GM20431 (cell line): ENCODE data around the gene SCP2.

ENCODE experiments used
- in situ Hi-C: fragments of 300-500 bp; cut with MseI, MboI; formaldehyde crosslinking; loops from one replicate; pipeline ENCODE4 v1.15.0; 2020; ENCODE audit warnings: low sequenced_read_pairs; ENCODE audit not compliant: unreplicated experiment

SCP2 gene

GRCh38 chr1:53091841-53092645 lies 165.0 kb downstream of the SCP2 start:
- in situ Hi-C loops, result no loop called here

GRCh38 chr1:53092659-53093450 lies 165.8 kb downstream of the SCP2 start:
- in situ Hi-C loops, result no loop called here

- in situ Hi-C loops, result no loop called here
These were observed 166.3 kb downstream of the SCP2 start for GRCh38 chr1:53093451-53093754.

GRCh38 chr1:53093778-53094532 lies 166.9 kb downstream of the SCP2 start:
- in situ Hi-C loops, result no loop called here

GRCh38 chr1:53094533-53094919 lies 167.4 kb downstream of the SCP2 start:
- in situ Hi-C loops, result no loop called here
